Pons (tissue), 1 donor: ENCODE data around the gene STEEP1.

Experiments used
- DNase-seq: peaks from one replicate; pipeline ENCODE4 v3.0.0-alpha.2; 2016; ENCODE audit warnings: low spot score

The STEEP1 gene

DNA sequence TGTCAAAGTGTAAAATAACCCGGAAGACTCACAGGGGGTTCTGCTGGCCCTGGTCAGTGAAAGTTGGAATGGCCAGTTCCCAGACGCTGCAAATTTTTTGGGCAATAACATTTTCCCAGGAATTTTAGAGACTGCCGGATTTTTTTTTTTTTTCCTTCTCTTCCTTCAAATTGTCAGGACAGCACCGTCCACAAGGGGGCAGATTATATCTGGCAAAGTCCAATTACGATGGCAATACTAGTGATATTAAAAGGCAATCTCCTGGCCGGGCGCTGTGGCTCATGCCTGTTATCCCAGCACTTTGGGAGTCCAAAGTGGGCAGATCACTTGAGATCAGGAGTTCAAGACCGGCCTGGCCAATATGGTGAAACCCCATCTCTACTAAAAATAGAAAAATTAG lies 76.5 kb downstream of the STEEP1 start:
- no peak for DNase-seq
